ENCODE measurements around the gene SRCAP.
"Not testable (repeated sequence)": the region's sequence is repeated elsewhere in the genome, so short reads cannot be mapped to it uniquely, and the experiment has no call there.

The SRCAP gene

GRCh38 chr16:30664616-30665109, 34.3 kb upstream of the SRCAP start:
- DNase-seq: no peak

DNA sequence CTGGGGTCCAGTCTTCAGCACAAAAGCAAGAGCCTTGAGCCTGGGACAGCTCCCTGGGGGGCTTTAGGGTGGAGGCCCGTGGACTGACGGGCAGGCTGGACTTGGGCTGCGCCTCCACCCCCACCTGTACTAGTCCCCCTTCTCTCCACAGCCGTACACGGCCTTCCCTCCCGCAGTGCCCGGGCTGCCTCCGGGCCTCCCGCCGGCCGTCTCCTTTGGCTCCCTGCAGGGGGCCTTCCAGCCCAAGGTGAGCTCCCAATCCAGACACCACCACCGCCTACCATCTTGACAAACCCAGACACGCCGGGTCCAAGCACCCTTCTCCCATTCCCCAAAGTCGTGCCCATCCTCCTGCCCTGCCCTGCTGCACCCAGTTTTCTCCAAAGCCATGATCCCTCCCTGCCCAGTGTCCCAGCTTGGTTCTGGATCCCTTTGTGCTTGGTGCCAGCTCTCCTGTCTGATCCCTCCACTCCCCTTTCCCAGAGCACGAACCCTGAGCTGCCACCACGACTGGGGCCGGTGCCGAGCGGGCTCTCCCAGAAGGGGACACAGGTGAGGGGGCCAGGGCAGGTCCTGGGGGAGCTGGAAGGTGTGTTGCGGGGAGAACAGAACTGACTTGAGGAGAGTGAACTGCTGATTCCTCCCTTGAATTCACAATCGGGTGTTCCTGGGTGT, 33.7 kb upstream of the SRCAP start:
- no peak for DNase-seq

GRCh38 chr16:30665830-30666190, 33.2 kb upstream of the SRCAP start:
- DNase-seq: no peak

- DNase-seq: no peak
These were observed 32.3 kb upstream of the SRCAP start for GRCh38 chr16:30666681-30667080.

DNA sequence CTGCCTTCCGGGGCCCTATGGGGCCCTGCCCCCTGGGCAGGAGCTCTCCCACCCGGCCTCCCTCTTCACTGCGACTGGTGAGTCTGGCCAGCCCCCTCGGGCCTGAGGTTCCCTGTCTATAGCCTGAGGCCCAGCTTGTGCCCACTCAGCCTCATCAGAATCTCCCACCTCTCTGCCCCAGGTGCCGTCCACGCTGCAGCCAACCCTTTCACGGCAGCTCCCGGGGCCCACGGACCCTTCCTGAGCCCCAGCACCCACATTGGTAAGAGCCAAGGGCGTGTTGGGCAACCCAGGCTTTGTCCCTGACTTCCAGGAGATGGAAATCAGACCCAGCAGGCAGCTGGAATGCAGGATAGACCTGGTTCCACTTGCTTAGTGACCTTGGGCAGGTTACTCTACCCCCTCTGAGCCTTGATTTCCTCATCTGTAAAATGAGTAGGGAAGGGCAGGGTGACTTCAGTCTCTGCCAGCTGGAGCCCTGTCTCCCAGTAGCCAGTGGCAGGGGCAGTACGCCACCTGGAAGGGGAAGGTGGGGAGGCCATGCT, 31.5 kb upstream of the SRCAP start:
- no peak for DNase-seq

GRCh38 chr16:30668393-30668792, 30.6 kb upstream of the SRCAP start:
- no peak for DNase-seq

DNA sequence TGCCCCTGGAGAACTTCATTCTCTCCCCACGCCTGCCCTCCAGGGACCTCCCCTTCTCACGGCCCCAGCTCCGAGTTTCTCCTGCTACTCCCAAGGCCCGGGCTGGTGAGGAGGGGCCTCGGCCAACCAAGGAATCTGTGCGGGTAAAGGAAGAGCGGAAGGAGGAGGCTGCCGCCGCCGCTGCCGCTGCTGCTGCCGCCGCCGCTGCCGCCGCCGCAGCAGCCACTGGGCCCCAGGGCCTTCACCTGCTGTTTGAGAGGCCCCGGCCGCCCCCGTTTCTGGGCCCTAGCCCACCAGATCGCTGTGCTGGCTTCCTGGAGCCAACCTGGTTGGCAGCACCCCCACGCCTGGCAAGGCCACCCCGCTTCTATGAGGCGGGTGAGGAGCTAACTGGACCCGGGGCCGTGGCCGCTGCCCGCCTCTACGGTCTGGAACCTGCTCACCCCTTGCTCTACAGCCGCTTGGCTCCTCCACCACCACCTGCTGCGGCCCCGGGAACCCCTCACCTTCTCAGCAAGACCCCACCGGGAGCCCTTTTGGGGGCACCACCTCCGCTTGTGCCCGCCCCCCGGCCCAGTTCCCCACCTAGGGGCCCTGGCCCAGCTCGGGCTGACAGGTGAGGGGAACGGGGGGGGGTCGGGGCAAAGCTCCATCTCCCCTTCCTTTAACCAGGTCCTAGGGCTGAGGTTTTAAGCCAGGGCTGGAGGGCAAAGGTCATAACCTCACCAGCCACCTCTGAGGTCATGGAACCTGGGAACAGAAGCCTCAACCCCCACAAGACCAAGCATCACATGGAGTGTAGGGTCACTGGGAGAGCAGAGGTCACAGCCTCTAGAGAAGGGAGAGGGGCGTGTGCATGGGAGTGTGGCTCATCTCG, 29.7 kb upstream of the SRCAP start:
- DNase-seq: no peak

DNA sequence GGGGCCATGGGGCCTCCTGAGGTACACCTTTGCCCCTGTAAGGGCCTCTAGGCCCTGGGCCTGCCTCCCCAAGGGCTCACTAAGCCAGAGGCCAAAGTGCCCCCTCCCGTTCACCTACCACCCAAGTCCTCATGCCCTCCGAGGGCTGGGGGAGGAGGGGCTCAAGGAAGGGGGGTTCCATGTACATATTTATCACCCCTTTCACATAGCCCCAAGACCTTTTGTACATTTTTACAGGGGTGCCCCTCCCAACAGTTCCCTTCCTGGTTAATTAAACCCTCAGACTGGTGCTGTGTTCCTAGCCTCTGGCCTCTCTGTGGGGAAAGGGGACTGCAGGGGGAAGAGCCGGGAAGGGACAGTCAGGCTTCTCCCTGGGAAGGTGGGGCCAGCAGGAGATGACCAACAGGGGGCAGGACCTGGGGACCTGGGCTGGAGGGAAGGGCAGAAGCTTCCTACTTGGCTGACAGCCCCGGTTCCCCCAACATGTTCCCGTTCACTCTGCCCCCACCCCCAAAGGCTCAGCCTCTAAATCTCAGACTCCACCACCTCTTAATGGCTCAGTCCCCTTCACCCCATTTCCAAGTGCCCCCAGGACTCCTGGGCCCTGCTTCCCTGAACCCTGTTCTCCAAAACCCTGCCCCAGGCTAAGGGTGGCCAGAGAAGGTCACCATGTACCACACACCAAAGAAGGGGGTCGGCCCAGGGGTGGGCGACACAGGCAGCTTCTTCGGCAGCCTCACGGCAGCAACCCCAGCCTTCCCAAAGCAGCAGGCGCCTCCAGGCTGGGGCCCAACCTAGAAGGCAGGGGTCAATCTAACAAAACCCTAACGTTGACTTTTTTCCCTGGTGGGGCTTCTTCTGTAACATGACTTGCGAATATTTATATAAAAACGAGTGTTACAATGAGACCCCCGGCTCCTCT, 28.8 kb upstream of the SRCAP start:
- no peak for DNase-seq

DNA sequence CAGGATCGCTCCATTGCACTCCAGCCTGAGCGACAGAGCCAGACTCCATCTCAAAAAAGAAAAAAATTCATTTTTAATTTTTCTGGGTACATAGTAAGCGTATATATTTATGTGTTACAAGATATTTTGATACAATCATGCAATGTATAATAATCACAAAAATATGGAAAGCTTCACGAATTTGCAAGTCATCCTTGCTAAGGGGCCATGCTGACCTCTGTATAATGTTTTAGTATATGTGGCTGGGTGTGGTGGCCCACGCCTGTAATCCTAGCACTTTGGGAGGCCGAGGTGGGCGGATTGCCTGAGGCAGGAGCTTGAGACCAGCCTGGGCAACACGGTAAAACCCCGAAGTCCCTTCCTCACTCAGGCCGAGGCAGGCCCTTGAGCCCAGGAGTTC, 23.8 kb upstream of the SRCAP start:
- DNase-seq: no peak

GRCh38 chr16:30677931-30678585, 20.9 kb upstream of the SRCAP start:
- DNase-seq: no peak

- no peak for DNase-seq
These were observed 20.4 kb upstream of the SRCAP start for GRCh38 chr16:30678586-30678970.

- no peak for DNase-seq
These were observed 18.6 kb upstream of the SRCAP start for GRCh38 chr16:30680326-30680725.

DNA sequence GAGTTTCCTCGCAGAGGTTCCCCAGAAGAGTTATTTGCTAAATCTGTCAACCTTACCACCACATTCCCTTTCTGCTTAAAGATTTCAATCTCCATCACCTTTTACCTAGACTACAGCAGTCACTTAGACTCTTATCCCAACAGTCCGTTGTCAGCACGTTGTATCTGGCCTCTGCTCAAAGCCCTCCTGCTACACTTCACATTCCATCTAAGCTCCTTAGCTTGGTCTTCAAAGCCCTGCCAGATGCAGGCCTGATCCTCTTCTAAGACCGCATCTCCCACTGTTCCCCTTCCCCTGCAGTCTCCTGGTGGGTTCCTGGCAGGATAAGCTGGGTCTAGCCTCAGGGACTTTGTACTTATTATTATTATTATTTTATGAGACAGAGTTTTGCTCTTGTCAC, 10.3 kb upstream of the SRCAP start:
- DNase-seq: no peak

DNA sequence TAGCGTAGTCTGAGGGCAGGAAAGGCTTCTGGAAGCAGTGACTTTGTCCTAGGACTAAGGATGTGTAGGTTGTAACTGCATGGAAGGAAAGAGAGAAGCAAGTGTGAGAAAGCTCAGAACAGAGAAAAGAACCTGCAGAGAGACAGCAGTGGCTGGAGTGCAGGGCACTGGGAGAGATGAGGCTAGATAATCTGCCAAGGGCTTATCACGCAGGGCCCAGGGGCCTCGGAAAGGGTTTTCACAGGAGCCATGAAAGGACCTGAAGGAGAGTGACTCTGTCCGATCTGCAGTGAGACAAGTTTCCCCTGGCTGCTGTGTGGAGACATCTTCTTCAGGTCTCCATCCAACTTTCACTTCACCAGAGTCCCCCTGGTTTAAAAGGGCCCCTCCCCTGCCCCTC, 7.1 kb upstream of the SRCAP start:
- no peak for DNase-seq

DNA sequence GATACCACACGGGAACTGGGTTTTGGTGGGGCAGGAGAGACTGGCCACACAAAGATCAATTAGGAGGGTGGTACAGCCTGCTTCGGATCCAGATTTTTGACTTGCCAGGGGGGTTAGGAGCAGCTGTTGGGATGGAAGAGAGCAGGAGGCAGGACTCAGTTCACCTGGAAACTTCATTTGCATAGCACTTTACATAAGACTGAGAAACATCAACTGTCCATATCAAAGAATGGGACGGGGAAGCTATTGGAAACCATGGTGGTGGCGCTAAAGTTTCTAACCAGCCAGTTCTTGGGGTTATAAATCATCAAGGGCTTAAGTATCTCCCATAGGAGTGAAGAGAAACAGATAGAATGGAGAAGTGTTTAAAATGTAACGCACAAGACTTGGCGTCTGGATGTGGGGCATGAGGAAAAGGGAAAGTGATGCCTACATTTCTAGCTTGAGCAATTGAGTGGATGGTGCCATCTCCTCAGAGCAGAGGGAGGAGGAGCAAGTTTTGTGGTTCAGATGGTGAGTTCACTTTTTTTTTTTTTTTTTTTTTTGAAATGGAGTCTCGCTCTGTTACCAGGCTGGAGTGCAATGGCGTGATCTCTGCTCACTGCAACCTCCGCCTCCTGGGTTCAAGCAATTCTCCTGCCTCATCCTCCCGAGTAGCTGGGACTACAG, 6.4 kb upstream of the SRCAP start:
- DNase-seq: no peak

DNA sequence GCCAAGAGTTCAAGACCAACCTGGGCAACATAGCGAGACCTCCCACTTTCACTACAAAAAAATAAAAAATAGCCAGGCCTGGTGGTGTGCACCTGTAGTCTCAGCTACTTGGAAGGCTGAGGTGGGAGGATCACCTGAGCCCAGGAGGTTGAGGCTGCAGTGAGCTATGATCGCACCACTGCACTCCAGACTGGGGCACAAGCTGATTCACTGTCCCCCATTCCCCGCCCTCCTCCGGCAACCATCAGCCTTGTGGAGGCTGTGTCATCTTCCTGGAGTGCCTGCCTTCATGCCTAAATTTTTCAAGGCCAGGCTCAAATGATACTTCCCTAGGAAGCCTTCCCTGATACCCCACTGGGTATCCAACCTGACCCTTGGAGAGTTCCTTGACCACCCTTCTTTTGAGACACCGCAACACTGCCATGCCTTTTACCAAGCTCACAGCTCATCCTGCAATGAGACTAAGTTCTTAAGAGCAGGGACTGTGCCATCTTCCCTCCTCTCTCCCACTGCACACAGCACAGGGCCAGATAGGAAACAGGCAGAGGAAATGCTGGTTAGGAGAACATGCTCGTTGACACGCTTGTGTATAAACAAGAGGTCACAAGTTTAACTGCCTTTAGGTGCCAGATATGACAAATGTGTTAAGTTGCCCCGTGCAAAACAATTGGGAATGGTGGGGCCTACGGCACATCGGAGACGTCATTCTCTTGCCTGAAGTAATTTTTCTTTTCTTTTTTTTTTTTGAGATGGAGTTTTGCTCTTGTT, 3.9 kb upstream of the SRCAP start:
- DNase-seq: no peak

GRCh38 chr16:30696646-30697045, 2.3 kb upstream of the SRCAP start:
- DNase-seq: not testable (repeated sequence)

GRCh38 chr16:30697264-30698138, 1.5 kb upstream of the SRCAP start:
- DNase-seq: no peak

DNA sequence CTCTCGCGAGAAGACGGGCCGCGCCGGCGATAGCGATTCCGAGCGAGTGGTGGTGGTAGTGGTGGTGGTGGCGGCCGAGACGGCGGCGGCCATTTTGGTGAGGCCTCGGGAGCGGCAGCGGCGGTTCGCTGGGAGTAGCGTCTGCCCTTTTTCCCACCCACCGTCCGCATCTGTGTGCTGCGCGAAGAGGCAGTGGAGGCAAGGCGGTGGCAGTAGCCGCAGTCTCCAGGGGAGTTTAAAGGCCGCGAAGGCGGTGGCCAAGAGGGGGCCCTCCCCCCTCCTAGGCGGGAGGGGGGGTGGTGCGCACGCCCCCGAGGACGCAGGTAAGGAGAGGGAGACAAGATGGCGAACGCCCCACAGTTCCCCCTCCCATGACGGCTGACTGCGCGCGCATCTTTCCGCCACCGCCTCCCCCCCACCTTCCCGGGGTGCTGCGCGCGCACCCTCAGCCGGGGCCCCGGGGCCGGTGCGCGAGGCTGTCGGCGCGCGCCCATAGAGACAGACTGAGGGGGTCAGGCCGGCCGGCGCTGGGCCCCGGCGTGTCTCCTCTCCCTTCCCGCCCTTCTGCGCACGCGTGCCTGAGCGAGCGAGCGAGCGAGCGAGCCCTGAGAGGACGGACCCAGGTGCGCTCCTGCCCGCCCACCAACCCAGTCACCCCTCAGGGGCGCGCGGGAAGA, 694 bp upstream of the SRCAP start:
- peak; percentile 98 to 99 (median 98) for DNase-seq
